HepG2 (cell line): ENCODE results near the gene GP1BA. TPM values are rescaled to one million over a fixed set of nuclear protein-coding genes. Genes with fewer than 3 reads are reported as not detected.
A peak's percentile ranks its signal among the peaks of the same experiment; 100 is the strongest.

ENCODE experiments used
- CBX2 ChIP-seq, 2 experiments: fragments of 200-600 bp in 1 of 2; sonication (generic); formaldehyde crosslinking in 1 of 2; IDR thresholded peaks; 2 replicates each; pipeline versions ENCODE4 v1.7.0 to v1.8.1; 2018 to 2022; ENCODE audit warnings: low read depth in 2 of 2, low read length in 1 of 2, mild to moderate bottlenecking in 1 of 2, missing genetic modification reagents in 1 of 2
- DMAP1 ChIP-seq: IDR thresholded peaks from 2 replicates; pipeline ENCODE4 v1.6.1; 2016
- HCFC1 ChIP-seq: fragments of 150-350 bp; IDR thresholded peaks from 2 replicates; pipeline ENCODE4 v1.6.1; 2014; ENCODE audit warnings: low read depth, low read length
- HOXA3 ChIP-seq: sonication (generic); formaldehyde crosslinking; IDR thresholded peaks from 2 replicates; pipeline ENCODE4 v1.5.0; 2020; ENCODE audit warnings: missing genetic modification reagents
- JUND ChIP-seq: sonication (generic); formaldehyde crosslinking; IDR thresholded peaks from 2 replicates; pipeline ENCODE4 v1.8.0; 2022; ENCODE audit warnings: mild to moderate bottlenecking, missing genetic modification reagents
- KLF6 ChIP-seq: IDR thresholded peaks from 2 replicates; pipeline ENCODE4 v1.8.0; 2016; ENCODE audit warnings: missing biosample characterization, missing genetic modification reagents
- MAZ ChIP-seq, 2 experiments: sonication (generic) in 1 of 2; formaldehyde crosslinking in 1 of 2; IDR thresholded peaks; 2 replicates each; pipeline versions ENCODE4 v1.5.0 to v1.6.1; 2012 to 2020; ENCODE audit warnings: low read depth in 2 of 2, mild to moderate bottlenecking in 2 of 2, borderline replicate concordance in 1 of 2, improper control_type of control experiment in 1 of 2, low read length in 1 of 2, missing genetic modification reagents in 1 of 2, moderate library complexity in 1 of 2
- NFKBIZ ChIP-seq: IDR thresholded peaks from 2 replicates; pipeline ENCODE4 v1.6.1; 2018; ENCODE audit warnings: missing genetic modification reagents, missing compliant biosample characterization
- NKX3-1 ChIP-seq: sonication (generic); formaldehyde crosslinking; IDR thresholded peaks from 2 replicates; pipeline ENCODE4 v1.5.0; 2020; ENCODE audit warnings: missing genetic modification reagents
- NR2F1 ChIP-seq, 2 experiments: fragments of 450-650 bp in 1 of 2; formaldehyde crosslinking in 1 of 2; IDR thresholded peaks; 2 replicates each; pipeline versions ENCODE4 v1.5.0 to v1.6.1; 2016 to 2020; ENCODE audit warnings: mild to moderate bottlenecking in 1 of 2, missing compliant biosample characterization in 1 of 2, missing genetic modification reagents in 1 of 2, moderate library complexity in 1 of 2
- NR3C1 ChIP-seq: sonication (generic); formaldehyde crosslinking; IDR thresholded peaks from 2 replicates; pipeline ENCODE4 v1.4.0; 2020; ENCODE audit warnings: missing genetic modification reagents
- PAF1 ChIP-seq: IDR thresholded peaks from 2 replicates; pipeline ENCODE4 v1.6.1; 2016; ENCODE audit warnings: missing genetic modification reagents, missing compliant biosample characterization
- RARA ChIP-seq: IDR thresholded peaks from 2 replicates; pipeline ENCODE4 v1.6.1; 2016; ENCODE audit warnings: missing genetic modification reagents, missing compliant biosample characterization
- TAF1 ChIP-seq: sonication (generic); formaldehyde crosslinking; IDR thresholded peaks from 2 replicates; pipeline ENCODE4 v1.4.0; 2020; ENCODE audit warnings: missing genetic modification reagents
- TBP ChIP-seq: sonication (generic); formaldehyde crosslinking; IDR thresholded peaks from 2 replicates; pipeline ENCODE4 v1.5.0; 2020; ENCODE audit warnings: missing genetic modification reagents
- ZNF567 ChIP-seq: sonication (generic); formaldehyde crosslinking; IDR thresholded peaks from 2 replicates; pipeline ENCODE4 v1.8.1; 2023; ENCODE audit warnings: mild to moderate bottlenecking, missing genetic modification reagents, borderline replicate concordance
- ZSCAN12 ChIP-seq: sonication (generic); formaldehyde crosslinking; IDR thresholded peaks from 2 replicates; pipeline ENCODE4 v1.9.0; 2021; ENCODE audit warnings: mild to moderate bottlenecking, missing genetic modification reagents
- ZSCAN21 ChIP-seq: sonication (generic); formaldehyde crosslinking; IDR thresholded peaks from 2 replicates; pipeline ENCODE4 v1.8.0; 2022; ENCODE audit warnings: mild to moderate bottlenecking, missing genetic modification reagents, moderate library complexity, borderline replicate concordance
- polyA plus RNA-seq, 8 experiments: library from polyadenylated mRNA; depleted of rRNA in 3 of 8; stranded (reverse) in 7 of 8; unstranded in 1 of 8; fragments of >200 nt; fragmentation: Illumina TruSeq in 4 of 8; extraction: Trizol in 4 of 8; gene quantifications; 2 replicates each; pipeline versions ENCODE4 v1.2.1 to v1.2.3, GENCODE V29; 2011 to 2016; ENCODE audit warnings: low read depth in 4 of 8, missing spikeins in 1 of 8, mixed read lengths in 1 of 8; ENCODE audit not compliant: insufficient read depth in 1 of 8
- total RNA-seq, 5 experiments: library from RNA; depleted of rRNA; stranded (reverse); fragments of >200 nt; fragmentation: Illumina TruSeq; extraction: Trizol; gene quantifications; 2 replicates each; pipeline ENCODE4 v1.2.3, GENCODE V29; 2016; ENCODE audit warnings: low read depth in 1 of 5
- TF ChIP-seq, protein P1 (sequence below): sonication (generic); formaldehyde crosslinking; IDR thresholded peaks from 2 replicates; pipeline ENCODE4 v1.5.0; 2020; ENCODE audit warnings: mild to moderate bottlenecking, low read depth, missing genetic modification reagents, borderline replicate concordance
- TF ChIP-seq, protein P2 (sequence below): sonication (generic); formaldehyde crosslinking; IDR thresholded peaks from 2 replicates; pipeline ENCODE4 v1.8.0; 2023; ENCODE audit warnings: mild to moderate bottlenecking, missing genetic modification reagents
- TF ChIP-seq, protein P3 (sequence below): sonication (generic); formaldehyde crosslinking; IDR thresholded peaks from 2 replicates; pipeline ENCODE4 v1.8.1; 2023; ENCODE audit warnings: missing genetic modification reagents, inconsistent platforms, borderline replicate concordance
- TF ChIP-seq, protein P4 (sequence below): sonication (generic); formaldehyde crosslinking; IDR thresholded peaks from 2 replicates; pipeline ENCODE4 v1.4.0; 2020; ENCODE audit warnings: missing genetic modification reagents
- TF ChIP-seq, protein P5 (sequence below): sonication (generic); formaldehyde crosslinking; IDR thresholded peaks from 2 replicates; pipeline ENCODE4 v1.5.0; 2020; ENCODE audit warnings: missing genetic modification reagents

The GP1BA gene
- total and polyA plus RNA-seq, 2 of the 13 experiments (the other 11 are each of a cell fraction or from before 2014, with no cell fraction given), result not detected

DNA sequence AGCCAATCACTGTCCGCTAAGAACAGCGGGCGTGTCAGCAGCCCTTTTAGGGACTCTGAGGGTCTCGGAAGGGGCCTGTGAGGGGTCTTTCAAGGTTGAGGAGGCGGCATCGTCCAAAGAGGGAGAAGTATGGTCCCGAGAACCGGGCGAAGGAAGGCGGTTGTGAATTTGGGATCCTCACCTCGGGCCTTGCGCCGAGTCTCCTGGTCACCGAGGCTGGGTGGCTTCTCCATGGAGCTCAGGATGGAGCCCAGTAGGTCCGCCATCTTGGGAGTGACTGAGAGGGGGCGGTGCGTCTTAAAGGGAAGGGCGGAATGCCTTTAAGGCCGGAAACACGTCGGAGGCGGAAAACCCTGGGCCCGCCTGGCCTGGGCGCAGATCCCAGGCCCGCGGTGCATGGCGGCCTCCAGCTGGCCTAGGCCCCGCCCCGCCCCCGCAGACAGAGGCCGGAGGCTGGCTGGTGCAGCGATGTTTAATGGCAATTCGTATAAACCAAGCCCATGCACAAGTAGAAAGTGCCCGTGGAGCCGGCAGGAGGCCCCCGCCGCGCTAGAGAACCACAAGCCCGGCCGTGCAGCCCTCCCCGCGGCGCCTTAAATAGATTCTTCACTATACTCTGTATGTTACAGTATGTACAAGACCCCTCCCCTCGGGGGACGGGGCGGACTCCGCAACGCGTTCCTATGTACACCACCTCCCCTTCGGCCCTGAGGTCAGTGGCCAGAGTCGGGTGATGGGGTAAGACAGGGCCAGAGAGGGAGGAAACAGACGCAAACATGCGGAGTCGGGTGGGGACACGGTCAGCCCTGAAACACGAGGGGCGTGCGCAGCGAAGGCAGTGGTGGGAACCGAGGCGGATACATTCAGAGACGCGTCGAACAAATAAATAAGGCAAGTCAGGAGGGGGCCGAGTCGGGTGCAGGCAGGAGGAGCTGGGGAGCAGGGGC is 35.7 kb downstream of the GP1BA start, which contains the start of gene SPAG7 (continued):
- no peak for TF ChIP-seq NFKBIZ (CRISPR knock-in tag)
- no peak for TF ChIP-seq CBX2 (IDR thresholded peaks at IDR 0.05; ENCODE audit: low read depth, low read length)
- TF ChIP-seq CBX2 (CRISPR knock-in tag; IDR thresholded peaks at IDR 0.05; ENCODE audit: low read depth), result no peak
- TF ChIP-seq, protein P1, sequence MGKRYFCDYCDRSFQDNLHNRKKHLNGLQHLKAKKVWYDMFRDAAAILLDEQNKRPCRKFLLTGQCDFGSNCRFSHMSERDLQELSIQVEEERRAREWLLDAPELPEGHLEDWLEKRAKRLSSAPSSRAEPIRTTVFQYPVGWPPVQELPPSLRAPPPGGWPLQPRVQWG (CRISPR knock-in tag), result no peak
- peak; percentile 92 for TF ChIP-seq TAF1
- TF ChIP-seq NR2F1 (CRISPR knock-in tag; IDR thresholded peaks at IDR 0.05), result peak in 1 of 2 experiments; percentile 43; a peak in 1 of 4 replicates
- TF ChIP-seq ZSCAN21 (CRISPR knock-in tag), result peak; percentile 95
- peak; percentile 59; the same call in 1 of the 2 replicates for TF ChIP-seq JUND (CRISPR knock-in tag)
- 0 out of 2 replicates have a peak, but pooled peaks have one; percentile 61 for TF ChIP-seq MAZ (IDR thresholded peaks at IDR 0.05; ENCODE audit: borderline replicate concordance, low read depth, low read length)
- TF ChIP-seq MAZ (CRISPR knock-in tag; IDR thresholded peaks at IDR 0.05; ENCODE audit: low read depth), result peak; percentile 26; the same call in 1 of the 2 replicates
- TF ChIP-seq ZSCAN12 (CRISPR knock-in tag), result no peak
- TF ChIP-seq NKX3-1 (CRISPR knock-in tag), result no peak
- TF ChIP-seq RARA, result no peak; the same call in 1 of the 2 replicates
- 0 out of 2 replicates have a peak, but pooled peaks have one; percentile 15 for TF ChIP-seq PAF1
- TF ChIP-seq KLF6 (CRISPR knock-in tag), result peak; percentile 60; the same call in 1 of the 2 replicates
- TF ChIP-seq ZNF567 (CRISPR knock-in tag), result 0 out of 2 replicates have a peak, but pooled peaks have one; percentile 34
- TF ChIP-seq, protein P2, sequence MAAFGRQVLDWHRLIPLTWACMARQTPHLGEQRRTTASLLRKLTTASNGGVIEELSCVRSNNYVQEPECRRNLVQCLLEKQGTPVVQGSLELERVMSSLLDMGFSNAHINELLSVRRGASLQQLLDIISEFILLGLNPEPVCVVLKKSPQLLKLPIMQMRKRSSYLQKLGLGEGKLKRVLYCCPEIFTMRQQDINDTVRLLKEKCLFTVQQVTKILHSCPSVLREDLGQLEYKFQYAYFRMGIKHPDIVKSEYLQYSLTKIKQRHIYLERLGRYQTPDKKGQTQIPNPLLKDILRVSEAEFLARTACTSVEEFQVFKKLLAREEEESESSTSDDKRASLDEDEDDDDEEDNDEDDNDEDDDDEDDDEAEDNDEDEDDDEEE (CRISPR knock-in tag), result peak; percentile 87
- TF ChIP-seq, protein P3, sequence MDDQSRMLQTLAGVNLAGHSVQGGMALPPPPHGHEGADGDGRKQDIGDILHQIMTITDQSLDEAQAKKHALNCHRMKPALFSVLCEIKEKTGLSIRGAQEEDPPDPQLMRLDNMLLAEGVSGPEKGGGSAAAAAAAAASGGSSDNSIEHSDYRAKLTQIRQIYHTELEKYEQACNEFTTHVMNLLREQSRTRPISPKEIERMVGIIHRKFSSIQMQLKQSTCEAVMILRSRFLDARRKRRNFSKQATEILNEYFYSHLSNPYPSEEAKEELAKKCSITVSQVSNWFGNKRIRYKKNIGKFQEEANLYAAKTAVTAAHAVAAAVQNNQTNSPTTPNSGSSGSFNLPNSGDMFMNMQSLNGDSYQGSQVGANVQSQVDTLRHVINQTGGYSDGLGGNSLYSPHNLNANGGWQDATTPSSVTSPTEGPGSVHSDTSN, result no peak
- TF ChIP-seq, protein P4, sequence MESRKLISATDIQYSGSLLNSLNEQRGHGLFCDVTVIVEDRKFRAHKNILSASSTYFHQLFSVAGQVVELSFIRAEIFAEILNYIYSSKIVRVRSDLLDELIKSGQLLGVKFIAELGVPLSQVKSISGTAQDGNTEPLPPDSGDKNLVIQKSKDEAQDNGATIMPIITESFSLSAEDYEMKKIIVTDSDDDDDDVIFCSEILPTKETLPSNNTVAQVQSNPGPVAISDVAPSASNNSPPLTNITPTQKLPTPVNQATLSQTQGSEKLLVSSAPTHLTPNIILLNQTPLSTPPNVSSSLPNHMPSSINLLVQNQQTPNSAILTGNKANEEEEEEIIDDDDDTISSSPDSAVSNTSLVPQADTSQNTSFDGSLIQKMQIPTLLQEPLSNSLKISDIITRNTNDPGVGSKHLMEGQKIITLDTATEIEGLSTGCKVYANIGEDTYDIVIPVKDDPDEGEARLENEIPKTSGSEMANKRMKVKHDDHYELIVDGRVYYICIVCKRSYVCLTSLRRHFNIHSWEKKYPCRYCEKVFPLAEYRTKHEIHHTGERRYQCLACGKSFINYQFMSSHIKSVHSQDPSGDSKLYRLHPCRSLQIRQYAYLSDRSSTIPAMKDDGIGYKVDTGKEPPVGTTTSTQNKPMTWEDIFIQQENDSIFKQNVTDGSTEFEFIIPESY, result no peak
- TF ChIP-seq, protein P5, sequence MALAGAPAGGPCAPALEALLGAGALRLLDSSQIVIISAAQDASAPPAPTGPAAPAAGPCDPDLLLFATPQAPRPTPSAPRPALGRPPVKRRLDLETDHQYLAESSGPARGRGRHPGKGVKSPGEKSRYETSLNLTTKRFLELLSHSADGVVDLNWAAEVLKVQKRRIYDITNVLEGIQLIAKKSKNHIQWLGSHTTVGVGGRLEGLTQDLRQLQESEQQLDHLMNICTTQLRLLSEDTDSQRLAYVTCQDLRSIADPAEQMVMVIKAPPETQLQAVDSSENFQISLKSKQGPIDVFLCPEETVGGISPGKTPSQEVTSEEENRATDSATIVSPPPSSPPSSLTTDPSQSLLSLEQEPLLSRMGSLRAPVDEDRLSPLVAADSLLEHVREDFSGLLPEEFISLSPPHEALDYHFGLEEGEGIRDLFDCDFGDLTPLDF (CRISPR knock-in tag), result peak; percentile 24; the same call in 1 of the 2 replicates
- TF ChIP-seq HCFC1, result peak; percentile 34; the same call in 1 of the 2 replicates
- TF ChIP-seq TBP (CRISPR knock-in tag), result no peak
- peak; percentile 85 for TF ChIP-seq HOXA3 (CRISPR knock-in tag)
- peak; percentile 81; the same call in 1 of the 2 replicates for TF ChIP-seq DMAP1 (CRISPR knock-in tag)
- TF ChIP-seq NR3C1 (CRISPR knock-in tag), result no peak
